ENCODE measurements around the gene SETD1A. TPM values are rescaled to one million over a fixed set of nuclear protein-coding genes. Genes with fewer than 3 reads are reported as not detected.
"Not testable (repeated sequence)": the region's sequence is repeated elsewhere in the genome, so short reads cannot be mapped to it uniquely, and the experiment has no call there.

The SETD1A gene
- total RNA-seq, 1 experiment from 2014 or later = 0.51 TPM

- in situ Hi-C loops (cut with HindIII; ENCODE audit: low sequenced_read_pairs) = no loop called here
- DNase-seq (ENCODE audit: low spot score) = no peak
These were observed 50.1 kb downstream of the SETD1A start for GRCh38 chr16:31007684-31008083.

DNA sequence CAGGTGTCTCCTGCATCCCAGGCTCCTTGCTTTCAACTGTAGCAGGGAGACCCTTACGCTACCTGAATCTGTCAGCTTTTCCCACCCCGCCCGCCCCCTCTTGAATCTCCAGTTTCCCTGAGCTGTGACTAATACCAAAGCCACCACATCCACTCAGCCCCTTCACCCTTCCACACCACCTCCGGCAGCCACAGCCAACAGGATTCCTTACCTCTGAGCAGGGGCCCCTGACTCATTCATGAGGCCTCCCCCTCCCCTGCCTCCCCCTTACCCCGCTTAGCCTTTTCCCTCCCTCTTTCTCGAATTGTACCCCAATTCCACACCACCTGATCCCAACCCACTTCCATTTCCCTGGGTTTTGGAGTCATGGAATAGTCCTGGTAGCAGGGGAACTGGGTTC is 50.6 kb downstream of the SETD1A start:
- no peak for DNase-seq (ENCODE audit: low spot score)
- in situ Hi-C loops (cut with HindIII; ENCODE audit: low sequenced_read_pairs) = no loop called here

- in situ Hi-C loops (cut with HindIII; ENCODE audit: low sequenced_read_pairs) = no loop called here
- DNase-seq (ENCODE audit: low spot score) = no peak
These were observed 51.0 kb downstream of the SETD1A start for GRCh38 chr16:31008551-31008950.

- DNase-seq (ENCODE audit: low spot score) = no peak
- in situ Hi-C loops (cut with HindIII; ENCODE audit: low sequenced_read_pairs) = no loop called here
These were observed 51.6 kb downstream of the SETD1A start for GRCh38 chr16:31009120-31009519.

- in situ Hi-C loops (cut with HindIII; ENCODE audit: low sequenced_read_pairs) = no loop called here
- peak; percentile 57 for DNase-seq (ENCODE audit: low spot score)
These were observed 52.5 kb downstream of the SETD1A start for GRCh38 chr16:31009894-31010584.

GRCh38 chr16:31010585-31011325 is 53.2 kb downstream of the SETD1A start, which contains the start of gene STX1B:
Gene STX1B, minus strand, starts transcription at chr16:31010638. Its CDS starts 242 bp downstream, at chr16:31010396.
- peak; percentile 93 for DNase-seq (ENCODE audit: low spot score)
- in situ Hi-C loops (cut with HindIII; ENCODE audit: low sequenced_read_pairs) = no loop called here

GRCh38 chr16:31011815-31012214 is 54.3 kb downstream of the SETD1A start:
- DNase-seq (ENCODE audit: low spot score); in situ Hi-C loops (cut with HindIII; ENCODE audit: low sequenced_read_pairs): not testable (repeated sequence)

DNA sequence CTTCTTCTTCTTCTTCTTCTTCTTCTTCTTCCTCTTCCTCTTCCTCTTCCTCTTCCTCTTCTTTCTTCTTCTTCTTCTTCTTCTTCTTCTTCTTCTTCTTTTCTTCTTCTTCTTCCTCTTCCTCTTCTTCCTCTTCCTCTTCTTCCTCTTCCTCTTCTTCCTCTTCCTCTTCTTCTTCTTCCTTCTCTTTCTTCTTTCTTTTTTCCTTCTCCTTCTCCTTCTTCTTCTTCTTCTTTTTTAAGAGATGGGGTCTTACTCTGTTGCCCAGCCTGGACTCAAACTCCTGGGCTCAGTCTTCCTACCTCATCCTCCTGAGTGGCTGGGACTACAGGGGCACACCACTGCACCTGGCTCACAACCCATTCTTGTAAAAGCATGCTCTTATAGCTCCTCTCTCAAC is 55.7 kb downstream of the SETD1A start:
- DNase-seq (ENCODE audit: low spot score); in situ Hi-C loops (cut with HindIII; ENCODE audit: low sequenced_read_pairs): not testable (repeated sequence)

- no peak for DNase-seq (ENCODE audit: low spot score)
- in situ Hi-C loops (cut with HindIII; ENCODE audit: low sequenced_read_pairs) = no loop called here
These were observed 58.5 kb downstream of the SETD1A start for GRCh38 chr16:31016018-31016417.

- in situ Hi-C loops (cut with HindIII; ENCODE audit: low sequenced_read_pairs); DNase-seq (ENCODE audit: low spot score): not testable (repeated sequence)
These were observed 60.2 kb downstream of the SETD1A start for GRCh38 chr16:31017756-31018155.

GRCh38 chr16:31020536-31020935 is 63.0 kb downstream of the SETD1A start:
- in situ Hi-C loops (cut with HindIII; ENCODE audit: low sequenced_read_pairs) = no loop called here

DNA sequence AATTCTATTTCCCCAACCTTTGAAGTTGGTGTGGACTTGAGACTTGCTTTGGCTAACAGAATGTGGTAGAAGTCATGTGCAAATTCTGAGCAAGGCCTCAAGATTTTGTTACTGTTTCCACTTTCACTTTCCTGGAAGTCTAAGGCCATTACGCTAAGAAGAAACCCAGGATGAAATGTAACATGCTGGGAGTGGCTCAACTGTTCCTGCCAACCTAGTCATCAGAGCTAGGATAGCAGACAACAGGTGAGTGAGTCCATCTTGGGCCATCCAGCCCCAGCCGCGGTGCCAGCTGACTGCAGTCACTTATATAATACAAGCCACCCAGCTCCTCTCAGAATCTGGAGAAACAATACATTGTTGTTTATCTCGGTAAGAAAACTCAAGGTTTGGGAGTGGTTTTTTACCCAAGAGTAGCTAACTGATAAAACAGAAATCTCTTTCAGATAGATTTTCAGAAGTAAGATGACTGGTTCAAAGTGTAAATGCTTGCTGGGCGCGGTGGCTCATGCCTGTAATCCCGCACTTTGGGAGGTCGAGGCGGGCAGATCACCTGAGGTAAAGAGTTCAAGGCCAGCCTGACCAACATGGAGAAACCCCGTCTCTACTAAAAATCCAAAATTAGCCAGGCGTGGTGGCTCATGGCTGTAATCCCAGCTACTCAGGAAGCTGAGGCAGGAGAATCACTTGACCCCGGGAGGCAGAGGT is 65.1 kb downstream of the SETD1A start:
- in situ Hi-C loops (cut with HindIII; ENCODE audit: low sequenced_read_pairs) = no loop called here
- DNase-seq (ENCODE audit: low spot score) = no peak

More at GRCh38 chr16:31020536-31020935, 63.0 kb downstream of the SETD1A start:
- no peak for DNase-seq (ENCODE audit: low spot score)

DNA sequence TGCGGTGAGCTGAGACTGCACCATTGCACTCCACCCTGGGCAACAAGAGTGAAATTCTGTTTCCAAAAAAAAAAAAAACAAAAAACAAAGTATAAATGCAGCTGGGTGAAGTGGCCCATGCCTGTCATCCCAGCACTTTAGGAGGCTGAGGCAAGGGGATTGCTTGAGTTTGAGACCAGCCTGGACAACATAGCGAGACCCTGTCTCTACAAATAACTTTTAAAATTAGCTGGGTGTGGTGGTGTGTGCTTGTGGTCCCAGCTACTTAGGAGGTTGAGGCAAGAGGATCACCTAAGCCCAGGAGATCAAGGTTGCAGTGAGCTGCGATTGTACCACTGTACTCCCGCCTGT is 65.7 kb downstream of the SETD1A start:
- in situ Hi-C loops (cut with HindIII; ENCODE audit: low sequenced_read_pairs) = no loop called here
- no peak for DNase-seq (ENCODE audit: low spot score)

GRCh38 chr16:31023627-31024226 is 66.2 kb downstream of the SETD1A start:
- no peak for DNase-seq (ENCODE audit: low spot score)
- in situ Hi-C loops (cut with HindIII; ENCODE audit: low sequenced_read_pairs) = no loop called here

- DNase-seq (ENCODE audit: low spot score) = no peak
- in situ Hi-C loops (cut with HindIII; ENCODE audit: low sequenced_read_pairs) = no loop called here
These were observed 67.8 kb downstream of the SETD1A start for GRCh38 chr16:31025339-31025738.

- in situ Hi-C loops (cut with HindIII; ENCODE audit: low sequenced_read_pairs) = no loop called here
- DNase-seq (ENCODE audit: low spot score) = no peak
These were observed 71.7 kb downstream of the SETD1A start for GRCh38 chr16:31029272-31029671.

- DNase-seq (ENCODE audit: low spot score) = no peak
- in situ Hi-C loops (cut with HindIII; ENCODE audit: low sequenced_read_pairs) = no loop called here
These were observed 73.7 kb downstream of the SETD1A start for GRCh38 chr16:31031276-31031675.

DNA sequence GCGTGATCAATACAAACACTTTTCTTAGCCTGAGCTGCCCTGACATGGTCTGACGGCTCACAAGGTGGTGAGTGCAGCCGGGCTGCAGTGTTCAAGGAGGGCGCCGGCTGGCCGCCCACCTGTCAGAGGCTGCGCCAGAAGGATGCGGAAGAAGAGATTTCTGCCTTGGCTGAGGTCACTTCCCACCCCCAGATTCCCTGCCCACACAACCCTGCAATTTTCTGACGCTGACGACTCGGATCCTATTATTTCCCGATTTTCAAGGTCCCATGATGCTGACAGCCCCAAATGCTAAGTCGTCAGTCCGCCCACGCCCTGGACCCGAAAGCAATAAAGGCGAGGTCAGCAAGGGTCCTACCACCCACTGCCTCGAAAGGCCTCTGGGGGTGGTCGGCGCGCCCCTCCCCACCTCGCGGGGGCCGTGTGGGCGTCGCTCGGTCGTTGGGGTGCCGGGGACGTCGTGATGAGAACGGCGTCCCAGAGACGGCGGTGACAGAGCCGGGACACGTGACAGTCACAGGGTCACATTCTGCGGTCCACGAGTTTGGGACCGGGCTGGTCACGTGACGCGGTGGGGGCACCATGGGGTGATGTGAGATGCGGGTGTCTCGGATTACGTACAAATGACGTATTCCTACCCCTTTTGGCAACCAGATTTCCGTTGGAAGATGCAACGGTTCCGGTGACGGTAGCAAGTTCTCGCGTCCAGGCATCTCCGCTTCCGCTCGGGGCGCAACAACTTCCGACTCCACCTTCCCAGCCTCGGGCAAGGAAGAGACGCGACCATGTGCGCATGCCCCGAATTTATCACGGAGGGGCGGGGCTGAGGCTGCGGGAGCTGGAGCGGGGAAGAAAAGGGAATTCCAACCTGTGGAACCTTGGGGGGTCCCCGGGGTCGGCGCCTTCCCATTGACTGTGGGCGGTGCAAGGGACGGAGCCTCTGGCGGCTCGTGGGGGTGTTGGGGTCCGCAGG is 75.5 kb downstream of the SETD1A start, which contains the start of gene STX4:
STX4 (plus strand) TSS at position 823 of the 973 bp plus-strand sequence. CDS start 248 bp downstream, outside the sequence.
- peak; percentile 99 for DNase-seq (ENCODE audit: low spot score)
- in situ Hi-C loops (cut with HindIII; ENCODE audit: low sequenced_read_pairs) = no loop called here

Measured in G401 (cell line).